K562 (cell line): ENCODE measurements around the gene RFNG. TPM values are rescaled to one million over a fixed set of nuclear protein-coding genes. Genes with fewer than 3 reads are reported as not detected.

Source experiments
- CBX1 ChIP-seq: sonication (generic); IDR thresholded peaks from 2 replicates; pipeline ENCODE4 v1.6.1; 2016; ENCODE audit warnings: antibody characterized with exemption, low read depth, mild to moderate bottlenecking
- CHD1 ChIP-seq: fragments of 200-600 bp; sonication (generic); IDR thresholded peaks from one replicate; pipeline ENCODE4 v1.6.1; 2012; ENCODE audit warnings: mild to moderate bottlenecking, moderate library complexity, low read length, inconsistent platforms
- EZH2 ChIP-seq: IDR thresholded peaks from 2 replicates; pipeline ENCODE4 v1.6.1; 2012; ENCODE audit warnings: low read depth, mild to moderate bottlenecking, inconsistent platforms, low read length, borderline replicate concordance
- FOS ChIP-seq: IDR thresholded peaks from 3 replicates; pipeline ENCODE4 v1.6.1; 2011; ENCODE audit not compliant: insufficient read length; ENCODE audit errors: extremely low read depth
- FOXA3 ChIP-seq, 2 experiments: fragments of 450-650 bp in 1 of 2; sonication (generic) in 1 of 2; formaldehyde crosslinking; IDR thresholded peaks in 1 of 2; conservative IDR thresholded peaks in 1 of 2; 2 replicates each; pipeline versions ENCODE4 v1.4.0 to v1.8.0; 2020 to 2022; ENCODE audit warnings: mild to moderate bottlenecking in 2 of 2, missing genetic modification reagents in 1 of 2
- FOXM1 ChIP-seq, 2 experiments: fragments of 450-650 bp in 1 of 2; sonication (generic) in 1 of 2; formaldehyde crosslinking in 1 of 2; IDR thresholded peaks; 2 replicates each; pipeline versions ENCODE4 v1.6.1 to v1.9.0; 2017 to 2022; ENCODE audit warnings: low read depth in 2 of 2, mild to moderate bottlenecking in 2 of 2, missing genetic modification reagents in 1 of 2, moderate library complexity in 1 of 2
- ILF3 ChIP-seq: fragments of 450-650 bp; IDR thresholded peaks from 2 replicates; pipeline ENCODE4 v1.6.1; 2018; ENCODE audit warnings: antibody characterized with exemption, mild to moderate bottlenecking, moderate library complexity, borderline replicate concordance
- LCOR ChIP-seq: sonication (generic); formaldehyde crosslinking; IDR thresholded peaks from 2 replicates; pipeline ENCODE4 v1.8.0; 2022; ENCODE audit warnings: mild to moderate bottlenecking, missing genetic modification reagents
- NCOA4 ChIP-seq: fragments of 450-650 bp; IDR thresholded peaks from 2 replicates; pipeline ENCODE4 v1.6.1; 2018; ENCODE audit warnings: mild to moderate bottlenecking; ENCODE audit not compliant: partially characterized antibody
- NCOR1 ChIP-seq: fragments of 450-650 bp; IDR thresholded peaks from 2 replicates; pipeline ENCODE4 v1.6.1; 2016; ENCODE audit warnings: mild to moderate bottlenecking, moderate library complexity
- NFIC ChIP-seq: fragments of 450-650 bp; IDR thresholded peaks from 2 replicates; pipeline ENCODE4 v1.6.1; 2017; ENCODE audit warnings: mild to moderate bottlenecking, inconsistent platforms
- NR2C1 ChIP-seq, 2 experiments: fragments of 450-650 bp; IDR thresholded peaks; 2 replicates each; pipeline ENCODE4 v1.6.1; 2017; ENCODE audit warnings: mild to moderate bottlenecking in 2 of 2, antibody characterized with exemption in 1 of 2, inconsistent platforms in 1 of 2, missing compliant biosample characterization in 1 of 2, missing genetic modification characterization in 1 of 2
- POLR2A ChIP-seq: fragments of 450-650 bp; conservative IDR thresholded peaks from 2 replicates; pipeline ENCODE4 v1.6.1; 2016
- POLR2AphosphoS2 ChIP-seq: IDR thresholded peaks from 2 replicates; pipeline ENCODE4 v1.6.1; 2012; ENCODE audit warnings: low read length, improper control_type of control experiment
- POLR2G ChIP-seq: fragments of 200-400 bp; formaldehyde crosslinking; IDR thresholded peaks from 2 replicates; pipeline ENCODE4 v1.6.1; 2017; ENCODE audit warnings: low read depth, mild to moderate bottlenecking, antibody characterized with exemption, low read length, moderate library complexity
- RBFOX2 ChIP-seq: fragments of 200-400 bp; formaldehyde crosslinking; IDR thresholded peaks from 2 replicates; pipeline ENCODE4 v1.6.1; 2017; ENCODE audit warnings: low read depth, mild to moderate bottlenecking, low read length, moderate library complexity
- STAT5A ChIP-seq: IDR thresholded peaks from 2 replicates; pipeline ENCODE4 v1.6.1; 2012; ENCODE audit warnings: low read length, inconsistent platforms, borderline replicate concordance
- SUPT5H ChIP-seq: fragments of 450-650 bp; IDR thresholded peaks from 2 replicates; pipeline ENCODE4 v1.6.1; 2016
- TAF1 ChIP-seq: IDR thresholded peaks from 2 replicates; pipeline ENCODE4 v1.6.1; 2011; ENCODE audit warnings: mild to moderate bottlenecking, low read length, moderate library complexity; ENCODE audit not compliant: insufficient read depth, control insufficient read depth, severe bottlenecking; ENCODE audit errors: extremely low read depth
- TRIM24 ChIP-seq, 2 experiments: fragments of 450-650 bp; IDR thresholded peaks; 2 replicates each; pipeline ENCODE4 v1.6.1; 2016
- XRCC5 ChIP-seq: fragments of 200-400 bp; formaldehyde crosslinking; IDR thresholded peaks from 2 replicates; pipeline ENCODE4 v1.6.1; 2017; ENCODE audit warnings: low read depth, mild to moderate bottlenecking, low read length
- ZKSCAN3 ChIP-seq: fragments of 250-450 bp; sonication (Bioruptor Pico); IDR thresholded peaks from 2 replicates; pipeline ENCODE4 v1.4.0; 2020
- polyA plus RNA-seq, 8 experiments: library from polyadenylated mRNA; depleted of rRNA in 4 of 8; stranded (reverse) in 5 of 8; unstranded in 3 of 8; fragments of >200 nt; fragmentation: Nextera tagmentation in 2 of 8; fragmentation: Illumina TruSeq in 1 of 8; extraction: Ambion mirVana in 2 of 8; extraction: Trizol in 1 of 8; gene quantifications; 2 replicates each; pipeline versions ENCODE4 v1.2.1 to v1.2.3, GENCODE V29; 2011 to 2014; ENCODE audit warnings: inconsistent platforms in 1 of 8, missing spikeins in 1 of 8
- total RNA-seq, 7 experiments: library from RNA; depleted of rRNA in 6 of 7; stranded (reverse); fragments of >200 nt in 6 of 7; fragmentation: Illumina TruSeq in 2 of 7; extraction: Trizol in 2 of 7; gene quantifications; 2 replicates each; pipeline versions ENCODE4 v1.2.1 to v1.2.3, GENCODE V29; 2011 to 2021; ENCODE audit warnings: low replicate concordance in 1 of 7
- TF ChIP-seq, protein P1 (sequence below), 2 experiments: IDR thresholded peaks; 2 replicates each; pipeline ENCODE4 v1.6.1; 2011; ENCODE audit warnings: borderline replicate concordance in 1 of 2, control low read depth in 1 of 2, low read depth in 1 of 2, low read length in 1 of 2, mild to moderate bottlenecking in 1 of 2, mixed read lengths in 1 of 2, moderate library complexity in 1 of 2; ENCODE audit not compliant: insufficient read depth in 1 of 2, insufficient read length in 1 of 2, poor library complexity in 1 of 2, severe bottlenecking in 1 of 2; ENCODE audit errors: extremely low read depth in 1 of 2
- TF ChIP-seq, protein P2 (sequence below): fragments of 450-650 bp; IDR thresholded peaks from 2 replicates; pipeline ENCODE4 v1.6.1; 2016; ENCODE audit warnings: missing biosample characterization, missing genetic modification characterization
- TF ChIP-seq, protein P3 (sequence below): fragments of 250-450 bp; sonication (Bioruptor Pico); IDR thresholded peaks from 2 replicates; pipeline ENCODE4 v1.4.0; 2020; ENCODE audit warnings: mild to moderate bottlenecking, moderate library complexity

RFNG gene
- total and polyA plus RNA-seq, 9 of the 15 experiments (the other 6 are each of a cell fraction or from before 2014, with no cell fraction given) = 0.32 to 32.8 (median 9.5) TPM

DNA sequence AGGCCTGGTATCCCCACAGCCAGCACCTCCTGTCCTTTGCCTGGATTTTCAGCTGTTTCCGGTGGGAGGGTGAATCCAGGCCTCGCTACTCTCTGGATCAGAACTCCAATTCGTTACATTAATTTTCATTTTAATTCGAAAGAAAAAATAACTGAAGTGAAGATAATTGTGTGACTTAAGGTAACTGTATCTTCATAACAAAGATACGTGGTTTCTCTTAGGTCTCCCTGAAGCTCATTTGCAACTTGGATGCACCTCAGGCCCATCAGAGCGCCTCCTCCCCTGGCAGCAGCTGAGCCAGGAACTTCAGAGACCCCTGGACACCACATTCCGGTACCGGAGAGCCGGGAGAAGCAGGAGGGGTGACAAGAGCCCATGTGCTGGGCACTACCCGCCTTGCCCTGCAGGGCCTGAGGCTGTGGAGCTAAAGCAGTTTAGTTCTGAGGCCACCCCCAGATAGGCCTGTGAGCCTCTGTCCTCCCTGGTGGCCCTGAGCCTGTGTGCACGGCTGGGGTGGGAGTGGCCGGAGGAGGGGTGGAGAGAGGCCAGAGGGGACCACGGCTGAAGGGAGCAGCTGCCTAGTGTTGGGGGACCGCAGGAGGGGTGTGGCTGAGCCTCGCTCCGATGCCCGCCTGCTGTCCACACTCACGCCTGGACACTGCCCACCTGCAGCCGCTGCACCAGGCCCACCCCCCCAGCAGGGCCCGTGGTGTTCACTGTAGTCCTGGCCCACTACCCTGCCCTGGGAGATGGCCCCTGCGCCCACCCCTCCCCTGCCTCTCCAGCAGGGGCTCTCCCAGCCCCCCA, 25.4 kb upstream of the RFNG start (continued):
- TF ChIP-seq NR2C1 (IDR thresholded peaks at IDR 0.05) = no peak
- TF ChIP-seq NR2C1 (tag; IDR thresholded peaks at IDR 0.05) = no peak
- no peak for TF ChIP-seq FOS
- TF ChIP-seq CHD1 = no peak
- TF ChIP-seq STAT5A = no peak
- peak; percentile 13 for TF ChIP-seq SUPT5H
- TF ChIP-seq ILF3 = peak; percentile 30; the same call in 1 of the 2 replicates
- no peak for TF ChIP-seq TRIM24 (IDR thresholded peaks at IDR 0.05)
- 0 out of 2 replicates have a peak, but pooled peaks have one; percentile 31 for TF ChIP-seq XRCC5
- TF ChIP-seq, protein P1, sequence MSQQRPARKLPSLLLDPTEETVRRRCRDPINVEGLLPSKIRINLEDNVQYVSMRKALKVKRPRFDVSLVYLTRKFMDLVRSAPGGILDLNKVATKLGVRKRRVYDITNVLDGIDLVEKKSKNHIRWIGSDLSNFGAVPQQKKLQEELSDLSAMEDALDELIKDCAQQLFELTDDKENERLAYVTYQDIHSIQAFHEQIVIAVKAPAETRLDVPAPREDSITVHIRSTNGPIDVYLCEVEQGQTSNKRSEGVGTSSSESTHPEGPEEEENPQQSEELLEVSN (IDR thresholded peaks at IDR 0.05; ENCODE audit: borderline replicate concordance in 1 of 2, extremely low read depth in 1 of 2, insufficient read depth in 1 of 2, insufficient read length in 1 of 2, low read depth in 1 of 2, low read length in 1 of 2, poor library complexity in 1 of 2, severe bottlenecking in 1 of 2) = peak in 1 of 2 experiments; percentile 2
- TF ChIP-seq, protein P2, sequence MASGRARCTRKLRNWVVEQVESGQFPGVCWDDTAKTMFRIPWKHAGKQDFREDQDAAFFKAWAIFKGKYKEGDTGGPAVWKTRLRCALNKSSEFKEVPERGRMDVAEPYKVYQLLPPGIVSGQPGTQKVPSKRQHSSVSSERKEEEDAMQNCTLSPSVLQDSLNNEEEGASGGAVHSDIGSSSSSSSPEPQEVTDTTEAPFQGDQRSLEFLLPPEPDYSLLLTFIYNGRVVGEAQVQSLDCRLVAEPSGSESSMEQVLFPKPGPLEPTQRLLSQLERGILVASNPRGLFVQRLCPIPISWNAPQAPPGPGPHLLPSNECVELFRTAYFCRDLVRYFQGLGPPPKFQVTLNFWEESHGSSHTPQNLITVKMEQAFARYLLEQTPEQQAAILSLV (tag) = no peak
- peak; percentile 70 for TF ChIP-seq POLR2G
- no peak for TF ChIP-seq NCOA4
- TF ChIP-seq FOXM1 (IDR thresholded peaks at IDR 0.05; ENCODE audit: low read depth) = no peak
- peak; percentile 66; the same call in 1 of the 2 replicates for TF ChIP-seq FOXM1 (CRISPR knock-in tag; IDR thresholded peaks at IDR 0.05; ENCODE audit: low read depth)
- TF ChIP-seq NCOR1 = 0 out of 2 replicates have a peak, but pooled peaks have one; percentile 18
- TF ChIP-seq FOXA3 (CRISPR knock-in tag; conservative IDR thresholded peaks at IDR 0.05 in 1 of 2, IDR thresholded peaks at IDR 0.05 in 1 of 2) = no peak
- TF ChIP-seq ZKSCAN3 (CRISPR knock-in tag) = no peak
- 0 out of 2 replicates have a peak, but pooled peaks have one; percentile 6 for TF ChIP-seq NFIC
- TF ChIP-seq CBX1 = peak; percentile 2; the same call in 1 of the 2 replicates
- TF ChIP-seq LCOR = no peak
- TF ChIP-seq, protein P3, sequence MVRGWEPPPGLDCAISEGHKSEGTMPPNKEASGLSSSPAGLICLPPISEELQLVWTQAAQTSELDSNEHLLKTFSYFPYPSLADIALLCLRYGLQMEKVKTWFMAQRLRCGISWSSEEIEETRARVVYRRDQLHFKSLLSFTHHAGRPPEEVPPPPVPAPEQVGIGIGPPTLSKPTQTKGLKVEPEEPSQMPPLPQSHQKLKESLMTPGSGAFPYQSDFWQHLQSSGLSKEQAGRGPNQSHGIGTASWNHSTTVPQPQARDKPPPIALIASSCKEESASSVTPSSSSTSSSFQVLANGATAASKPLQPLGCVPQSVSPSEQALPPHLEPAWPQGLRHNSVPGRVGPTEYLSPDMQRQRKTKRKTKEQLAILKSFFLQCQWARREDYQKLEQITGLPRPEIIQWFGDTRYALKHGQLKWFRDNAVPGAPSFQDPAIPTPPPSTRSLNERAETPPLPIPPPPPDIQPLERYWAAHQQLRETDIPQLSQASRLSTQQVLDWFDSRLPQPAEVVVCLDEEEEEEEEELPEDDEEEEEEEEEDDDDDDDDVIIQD = no peak
- peak; percentile 86 for TF ChIP-seq POLR2AphosphoS2
- TF ChIP-seq POLR2A = peak; percentile 64
- TF ChIP-seq EZH2 = no peak
- TF ChIP-seq TAF1 = peak; percentile 6
- peak; percentile 52; the same call in 1 of the 2 replicates for TF ChIP-seq RBFOX2
